ENCODE results near the gene TNNT2. TPM values are rescaled to one million over a fixed set of nuclear protein-coding genes. Genes with fewer than 3 reads are reported as not detected.

TNNT2 gene
- total and polyA plus RNA-seq, 2 of the 8 experiments (the other 6 are each of a cell fraction or from before 2014, with no cell fraction given), result 3.1 to 21.0 TPM

- no peak for FAIRE-seq
- no peak overlapping the region for H3K4ac ChIP-seq (replicated peaks; ENCODE audit: insufficient read length, low read depth, low read length)
These were observed 6.3 kb upstream of the TNNT2 start for GRCh38 chr1:201383647-201384405.

More at GRCh38 chr1:201383647-201384405, 6.3 kb upstream of the TNNT2 start:
- peak overlapping the region; percentile 72; the same call in 1 of the 2 replicates for H2BK15ac ChIP-seq (ENCODE audit: low read length)
- no peak overlapping the region for H3K56ac ChIP-seq (replicated peaks; ENCODE audit: insufficient read length, low read depth, low read length)
- H2AFZ ChIP-seq (ENCODE audit: low read length), result no peak overlapping the region
- no peak overlapping the region for H2BK20ac ChIP-seq (ENCODE audit: low read length)
- 0 out of 2 replicates have a peak overlapping the region, but pooled peaks have one; percentile 39 for H2AK5ac ChIP-seq (ENCODE audit: low read depth, low read length)
- ChIA-PET POLR2A (ENCODE audit: partially characterized antibody) (interaction anchor here (1.0 to 1.3 kb wide), 3 partner anchors 9 to 17 kb away, joined by 3 to 4 read pairs (median 3); no protein-coding TSS in a partner anchor), CTCF (ENCODE audit: partially characterized antibody) (interaction anchor here (0.9 to 17.6 kb wide), 14 partner anchors 5 to 177 kb away, joined by 3 to 371 read pairs (median 6); partner anchors contain the start of genes LAD1 and TNNT2)
- no peaks in the 10 kb centered on the region for H4K20me1 ChIP-seq (replicated peaks in 1 of 2; ENCODE audit: control insufficient read depth in 1 of 2, insufficient read depth in 2 of 2, low read length in 2 of 2)
- no peak overlapping the region for H4K91ac ChIP-seq (replicated peaks; ENCODE audit: insufficient read length, low read length)
- TF ChIP-seq BCL11A (IDR thresholded peaks at IDR 0.05; ENCODE audit: low read depth in 2 of 2, low read length in 2 of 2) (no peak), SIN3A (conservative IDR thresholded peaks at IDR 0.05 in 1 of 2, IDR thresholded peaks at IDR 0.05 in 1 of 2; ENCODE audit: low read depth in 1 of 2, low read length in 2 of 2) (no peak), KDM5A (IDR thresholded peaks at IDR 0.05; ENCODE audit: low read length) (no peak), POU5F1 (IDR thresholded peaks at IDR 0.05; ENCODE audit: low read depth, low read length) (no peak), EZH2 (IDR thresholded peaks at IDR 0.05; ENCODE audit: low read depth, low read length, severe bottlenecking) (no peak), CTBP2 (IDR thresholded peaks at IDR 0.05; ENCODE audit: borderline replicate concordance, insufficient read depth, insufficient read length, low read length) (no peak), ZNF274 (IDR thresholded peaks at IDR 0.05; ENCODE audit: borderline replicate concordance, extremely low read depth, low read length) (no peak), ATF3 (IDR thresholded peaks at IDR 0.05; ENCODE audit: insufficient read depth, low read depth, low read length) (no peak), SP1 (IDR thresholded peaks at IDR 0.05; ENCODE audit: low read depth, low read length) (no peak), SAP30 (IDR thresholded peaks at IDR 0.05; ENCODE audit: insufficient read depth, insufficient replicate concordance, low read length) (no peak), TAF1 (IDR thresholded peaks at IDR 0.05; ENCODE audit: low read depth, low read length) (no peak)
- DNase-seq (ENCODE audit: low read depth in 1 of 2, low spot score in 2 of 2), result no peak
- H2BK12ac ChIP-seq (ENCODE audit: low read depth, low read length), result no peak overlapping the region
- no peaks in the 10 kb centered on the region for H3K79me2 ChIP-seq (ENCODE audit: control insufficient read depth in 1 of 2, insufficient read depth in 2 of 2, low read length in 2 of 2)
- H2BK120ac ChIP-seq (replicated peaks; ENCODE audit: low read depth, low read length), result no peak overlapping the region
- no peak overlapping the region for H3K27ac ChIP-seq (ENCODE audit: low read depth, low read length)
- no peaks in the 10 kb centered on the region for H3K27me3 ChIP-seq (replicated peaks in 1 of 4; ENCODE audit: control insufficient read depth in 3 of 4, extremely low read depth in 1 of 4, insufficient read depth in 3 of 4, low read length in 3 of 4)
- H3K14ac ChIP-seq (ENCODE audit: insufficient read length), result no peak overlapping the region
- peaks cover 0 to 2% (median under 1%) of the 10 kb centered on the region in 4 experiments; a peak in 1 of 7 replicates for H3K4me1 ChIP-seq (replicated peaks in 1 of 4; ENCODE audit: control insufficient read depth in 3 of 4, insufficient read depth in 4 of 4, low read length in 3 of 4)
- peaks cover 0 to 4% (median 1%) of the 10 kb centered on the region in 4 experiments; a peak in 4 of 8 replicates for H3K36me3 ChIP-seq (ENCODE audit: control insufficient read depth in 2 of 4, insufficient read depth in 4 of 4, low read length in 3 of 4)
- H3K79me1 ChIP-seq (ENCODE audit: low read depth, low read length), result no peaks in the 10 kb centered on the region
- H3K4me2 ChIP-seq (ENCODE audit: insufficient read depth in 1 of 2, low read depth in 2 of 2, low read length in 2 of 2), result no peak overlapping the region
- H4K5ac ChIP-seq (ENCODE audit: insufficient read length, low read depth, low read length), result no peak overlapping the region
- no peak overlapping the region for H3K23ac ChIP-seq (ENCODE audit: insufficient read length)
- H2BK5ac ChIP-seq (ENCODE audit: low read depth, low read length), result 0 out of 2 replicates have a peak overlapping the region, but pooled peaks have one; percentile 35
- H4K8ac ChIP-seq (ENCODE audit: extremely low read depth, insufficient read depth, low read length), result no peak overlapping the region
- no peak overlapping the region for H3K18ac ChIP-seq (ENCODE audit: extremely low read depth, low read length)
- no peaks in the 10 kb centered on the region for H3K23me2 ChIP-seq (ENCODE audit: low read depth, low read length)
- H3K9me3 ChIP-seq (ENCODE audit: insufficient read depth in 2 of 2, low read depth in 1 of 2, low read length in 1 of 2), result no peaks in the 10 kb centered on the region
- no peak overlapping the region for H3K9ac ChIP-seq (replicated peaks in 1 of 4; ENCODE audit: extremely low read depth in 1 of 4, low read depth in 3 of 4, low read length in 3 of 4)
- H3K4me3 ChIP-seq (ENCODE audit: extremely low read depth in 1 of 4, insufficient read depth in 2 of 4, low read depth in 3 of 4, low read length in 4 of 4), result no peak overlapping the region
- 92% methylated on average over 4 of the region's 4 CpGs; no CpG with 5 or more reads in 1 of the 2 experiments for WGBS, 2 experiments (ENCODE audit: extremely low coverage in 1 of 2, insufficient coverage in 1 of 2, insufficient read length in 1 of 2, insufficient replicate concordance in 2 of 2, low coverage in 1 of 2, low lambda C conversion rate in 2 of 2, missing lambda C conversion rate in 1 of 2)

Data from H1 (cell line).